HG02571 (cell line): ENCODE results near the gene NR2F2.
"Not testable (repeated sequence)": the region's sequence is repeated elsewhere in the genome, so short reads cannot be mapped to it uniquely, and the experiment has no call there.

Experiments
- ATAC-seq: cut with Tn5 transposase; IDR thresholded peaks from one replicate; pipeline ENCODE4 v1.9.1; 2021; ENCODE audit warnings: mild to moderate bottlenecking, moderate library complexity; ENCODE audit not compliant: unreplicated experiment

NR2F2 gene

DNA sequence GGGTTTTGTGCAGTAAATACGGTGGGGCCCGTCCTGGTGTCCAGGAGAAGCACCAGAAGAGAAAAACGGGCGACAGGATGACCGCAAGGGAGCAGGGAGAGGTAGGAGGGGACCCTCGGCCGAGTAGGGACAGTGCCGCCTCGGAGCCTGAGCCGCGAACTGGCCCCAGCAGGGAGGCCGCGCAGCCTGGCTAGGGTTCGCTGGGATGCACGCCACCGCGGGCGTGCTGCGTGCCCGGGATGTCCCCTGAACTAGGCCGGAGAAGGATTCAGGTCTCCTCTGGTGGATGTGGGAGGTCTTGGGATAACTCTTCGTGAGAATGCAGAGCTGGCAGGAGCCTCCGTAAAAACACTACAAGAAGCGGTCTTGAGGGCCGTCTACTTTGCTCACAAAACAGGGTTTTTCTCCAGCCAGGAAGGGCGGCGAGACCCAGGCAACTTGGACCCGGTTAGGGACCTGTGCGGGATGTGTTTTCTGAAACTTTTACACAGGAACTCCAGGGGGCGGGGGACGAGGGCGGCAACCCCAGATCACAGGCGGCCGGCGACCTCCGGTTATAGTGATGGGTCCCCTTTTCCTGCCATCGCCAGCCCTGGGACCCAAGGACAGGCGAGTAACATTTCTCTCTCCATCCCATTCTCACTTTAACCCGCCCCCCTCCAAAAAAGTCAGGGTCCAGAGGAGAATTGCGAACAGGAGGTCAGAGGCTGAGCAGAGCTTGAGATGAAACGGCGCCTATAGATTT, 35.5 kb downstream of the NR2F2 start:
- ATAC-seq = no peak

- no peak for ATAC-seq
Observed at GRCh38 chr15:96366526-96366877, 36.0 kb downstream of the NR2F2 start.

- no peak for ATAC-seq
Observed at GRCh38 chr15:96367311-96368200, 37.1 kb downstream of the NR2F2 start.

- ATAC-seq = no peak
Observed at GRCh38 chr15:96369351-96369750, 38.9 kb downstream of the NR2F2 start.

- ATAC-seq = no peak
Observed at GRCh38 chr15:96369825-96370621, 39.5 kb downstream of the NR2F2 start.

DNA sequence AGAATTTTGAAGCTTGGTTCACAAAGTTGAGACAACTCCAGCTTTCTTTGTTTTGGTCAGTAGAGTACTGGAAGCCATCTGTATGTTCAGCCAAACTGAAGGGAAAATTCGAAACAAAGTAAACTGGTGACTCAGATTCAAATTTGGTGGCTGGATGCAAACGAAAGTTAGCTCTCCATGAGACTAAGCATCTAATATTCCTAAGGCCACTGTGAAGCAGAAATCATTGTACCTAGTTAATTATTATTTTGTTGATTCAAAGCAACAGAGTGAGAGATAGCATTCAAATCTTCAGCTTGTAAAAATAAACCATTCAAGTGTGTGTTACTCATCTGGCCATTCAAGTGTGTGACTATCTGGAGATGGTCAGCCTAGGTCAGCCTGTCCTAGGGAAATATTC, 42.1 kb downstream of the NR2F2 start:
- ATAC-seq = no peak

DNA sequence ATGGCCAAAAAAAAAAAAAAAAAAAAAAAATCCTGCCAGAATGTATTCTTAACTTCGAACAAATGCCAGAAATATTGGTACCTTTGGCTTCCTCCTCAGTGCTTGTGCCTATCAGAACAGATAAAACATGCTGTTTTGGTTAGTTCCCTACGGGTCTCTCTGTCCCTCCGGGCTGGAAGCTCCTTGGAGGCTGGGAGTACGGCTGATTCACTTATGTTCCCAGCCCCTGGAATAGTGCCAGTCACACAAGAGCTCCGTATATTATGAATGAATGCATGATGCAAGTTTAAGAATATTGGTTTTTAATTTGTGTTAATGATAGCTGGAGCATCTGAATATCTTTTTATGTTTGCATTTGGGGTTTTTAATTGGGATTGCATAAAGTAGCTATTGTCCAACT, 44.0 kb downstream of the NR2F2 start:
- no peak for ATAC-seq

DNA sequence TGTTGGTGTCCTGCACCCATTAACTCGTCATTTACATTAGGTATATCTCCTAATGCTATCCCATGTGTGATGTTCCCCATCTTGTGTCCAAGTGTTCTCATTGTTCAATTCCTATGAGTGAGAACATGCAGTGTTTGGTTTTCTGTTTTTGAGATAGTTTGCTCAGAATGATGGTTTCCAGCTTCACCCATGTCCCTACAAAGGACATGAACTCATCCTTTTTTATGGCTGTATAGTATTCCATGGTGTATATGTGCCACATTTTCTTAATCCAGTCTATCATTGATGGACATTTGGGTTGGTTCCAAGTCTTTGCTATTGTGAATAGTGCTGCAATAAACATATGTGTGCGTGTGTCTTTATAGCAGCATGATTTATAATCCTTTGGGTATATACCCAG, 49.1 kb downstream of the NR2F2 start:
- ATAC-seq = not testable (repeated sequence)

DNA sequence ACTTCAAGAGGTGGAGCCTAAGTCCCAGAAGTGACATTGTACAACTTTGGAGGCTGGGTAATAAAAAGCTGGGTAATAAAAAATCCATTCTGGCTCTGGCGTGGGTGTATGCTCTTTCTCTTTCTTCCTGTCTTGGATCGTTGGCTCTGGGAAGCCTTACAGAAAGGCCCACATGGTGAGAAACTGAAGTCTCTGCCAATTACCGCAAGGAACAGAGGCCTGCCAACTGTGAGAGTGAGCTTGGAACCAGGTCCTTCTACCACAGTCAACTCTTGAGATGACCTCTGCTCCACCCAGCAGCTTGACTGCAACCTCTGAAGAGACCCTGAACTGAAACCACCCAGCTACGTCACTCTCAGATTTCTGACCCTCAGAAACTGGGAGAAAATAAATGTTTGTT, 51.0 kb downstream of the NR2F2 start:
- no peak for ATAC-seq

GRCh38 chr15:96385195-96385594, 54.7 kb downstream of the NR2F2 start:
- ATAC-seq = no peak

GRCh38 chr15:96388673-96389072, 58.2 kb downstream of the NR2F2 start:
- no peak for ATAC-seq
